Measurements from ENCODE around the gene SLC37A2.

DNA sequence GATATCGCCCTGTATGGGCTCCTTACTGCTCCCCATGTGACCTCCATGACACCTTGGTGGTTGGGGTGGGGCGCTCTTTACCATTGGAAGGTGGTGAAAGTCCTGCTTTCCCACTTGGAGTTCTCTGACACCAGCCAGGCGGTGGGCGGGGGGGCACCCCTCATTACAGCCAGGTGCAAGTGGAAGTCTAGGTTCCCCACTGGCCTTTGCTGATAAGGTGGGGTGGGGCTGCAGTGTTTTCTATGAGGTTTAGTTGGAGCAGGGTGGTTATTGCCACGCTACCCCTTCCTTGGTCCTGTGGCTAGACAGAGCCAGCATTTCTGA lies 5.5 kb upstream of the SLC37A2 start:
- TF ChIP-seq CTCF (conservative IDR thresholded peaks at IDR 0.05; ENCODE audit: low read depth, low read length) (no peak), EZH2 (IDR thresholded peaks at IDR 0.05; ENCODE audit: borderline replicate concordance, low read depth, low read length, poor library complexity, severe bottlenecking) (no peak)

Data from A673 (cell line).